Inferior parietal cortex (tissue), 1 donor: ENCODE data around the gene LILRA6.
"Not testable (repeated sequence)": the region's sequence is repeated elsewhere in the genome, so short reads cannot be mapped to it uniquely, and the experiment has no call there.

Source experiments
- DNase-seq: peaks from one replicate; pipeline ENCODE4 v3.0.0-alpha.2; 2016; ENCODE audit errors: extremely low spot score

The LILRA6 gene

DNA sequence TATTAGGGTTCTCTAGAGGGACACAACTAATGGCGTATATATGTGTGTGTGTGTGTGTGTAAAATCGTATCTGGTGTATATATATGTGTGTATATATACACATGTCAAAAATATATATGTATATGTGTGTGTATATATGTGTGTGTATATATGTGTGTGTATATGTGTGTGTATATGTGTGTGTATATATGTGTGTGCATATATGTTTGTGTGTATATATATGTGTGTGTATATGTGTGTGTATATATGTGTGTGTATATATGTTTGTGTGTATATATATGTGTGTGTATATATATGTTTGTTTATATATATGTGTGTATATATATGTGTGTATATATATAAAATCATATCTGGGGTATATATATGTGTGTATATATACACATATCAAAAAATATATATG, 19.9 kb upstream of the LILRA6 start:
- no peak for DNase-seq

DNA sequence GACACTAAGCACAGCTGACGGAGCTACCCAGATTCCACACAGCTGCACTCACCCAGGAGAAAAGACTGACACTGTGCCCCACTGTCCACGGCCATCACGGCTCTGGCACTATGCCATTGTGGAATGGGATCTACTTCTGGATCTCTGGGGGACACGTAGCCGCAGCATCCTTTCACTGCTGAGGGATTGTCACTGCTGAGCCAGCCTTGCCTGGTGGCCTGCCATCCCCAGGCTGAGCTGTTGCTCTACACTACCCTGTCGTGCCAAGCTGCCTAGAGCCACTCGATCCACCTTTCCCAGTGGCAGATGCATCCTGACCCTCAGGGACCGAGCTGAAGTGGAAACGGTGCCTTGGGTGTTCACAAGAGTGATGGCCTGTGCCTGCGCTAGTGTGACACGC, 19.5 kb upstream of the LILRA6 start:
- no peak for DNase-seq

DNA sequence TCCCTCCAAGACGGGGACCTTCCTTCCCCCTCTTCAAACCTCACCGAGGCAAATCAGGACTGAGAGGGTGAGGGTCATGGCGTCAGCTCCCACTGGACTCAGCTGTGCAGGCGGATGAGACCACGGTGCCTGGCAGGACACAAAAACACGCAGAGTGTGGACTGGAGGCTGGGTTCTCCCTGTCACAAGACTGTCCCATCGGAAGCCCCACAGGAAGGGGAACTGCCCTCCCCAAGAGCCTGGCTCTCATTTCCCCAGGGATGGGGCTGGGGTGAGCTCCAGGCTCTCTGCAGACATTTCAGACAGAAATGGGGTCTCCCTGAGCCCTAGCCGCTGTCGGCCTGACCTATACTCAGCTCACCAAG, 14.5 kb upstream of the LILRA6 start, which contains the start of gene LILRB5:
TSS of gene LILRB5 (minus strand) at position 158 of the 365 bp plus-strand sequence. CDS start at position 78, 80 bp downstream.
- no peak for DNase-seq

DNA sequence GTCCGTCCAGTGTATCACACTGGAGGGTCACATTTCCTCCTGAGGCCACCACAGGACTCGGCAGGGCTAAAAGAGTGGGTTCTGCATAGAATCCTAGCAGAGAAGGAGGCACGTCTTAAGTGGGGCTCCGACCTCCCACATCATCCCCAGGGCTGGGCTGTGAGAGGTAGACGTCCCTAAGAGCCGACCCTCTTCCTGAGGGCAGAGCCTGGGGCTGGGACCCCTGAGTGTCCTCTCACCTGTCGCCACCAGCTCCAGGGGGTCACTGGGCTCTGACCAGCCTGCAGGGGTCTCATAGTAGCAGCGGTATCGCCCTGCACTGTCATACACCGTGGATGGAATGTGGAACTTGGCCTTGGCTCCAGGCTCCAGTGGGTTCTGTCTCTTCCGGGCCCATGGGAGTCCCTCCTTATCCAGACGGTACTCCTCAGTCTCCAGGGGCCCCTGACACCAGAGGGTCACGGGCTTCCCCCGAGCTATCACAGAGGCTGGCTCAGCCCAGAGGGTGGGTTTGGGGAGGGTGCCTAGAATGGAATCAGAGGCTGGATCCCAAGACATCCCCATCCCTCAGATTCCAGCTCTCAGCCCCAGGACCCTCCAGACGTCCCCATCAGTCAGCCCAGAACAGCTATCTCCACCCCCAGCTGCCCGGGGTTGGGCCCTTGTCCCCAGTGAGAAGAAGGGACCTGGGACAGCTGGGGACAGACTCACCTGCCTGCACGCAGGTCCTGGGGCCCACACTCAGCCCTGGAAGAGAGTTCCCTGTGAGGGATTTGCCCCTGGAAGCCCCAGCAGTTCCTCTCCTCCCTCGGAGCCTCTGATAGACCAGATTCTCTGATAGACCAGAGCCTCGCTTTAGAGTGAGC, 13.9 kb upstream of the LILRA6 start:
- no peak for DNase-seq

DNA sequence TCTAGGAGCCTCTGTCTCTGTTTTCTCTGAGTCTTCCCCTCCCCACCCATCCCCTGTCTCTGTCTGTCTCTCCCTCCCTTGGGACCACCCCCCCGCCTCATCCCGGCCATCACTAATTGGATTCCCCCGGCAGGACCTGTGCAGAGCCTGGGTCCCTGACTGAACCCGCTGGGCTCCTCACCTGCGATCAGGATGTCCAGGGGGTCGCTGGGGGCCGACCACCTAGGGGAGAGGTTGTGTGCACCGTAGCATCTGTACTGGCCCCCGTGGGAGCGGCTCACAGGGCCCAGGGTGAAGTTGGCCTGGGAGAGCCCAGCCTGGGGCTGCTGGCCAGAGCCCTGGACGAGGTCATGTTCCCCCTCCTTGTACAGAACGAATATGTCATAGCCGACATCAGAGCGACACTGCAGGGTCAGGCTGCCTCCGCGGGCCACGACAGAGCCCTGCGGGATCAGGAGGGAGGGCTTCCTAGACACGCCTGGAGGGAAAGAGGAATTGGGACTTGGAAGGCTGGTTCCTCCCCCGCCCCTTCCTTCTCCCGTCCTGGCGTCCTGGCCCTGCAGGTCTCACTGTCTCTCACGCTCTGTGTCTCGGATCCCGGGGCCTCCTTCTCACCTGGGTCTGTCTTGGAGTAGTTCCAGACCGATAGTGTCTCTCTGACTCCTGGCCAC, 12.7 kb upstream of the LILRA6 start:
- no peak for DNase-seq

DNA sequence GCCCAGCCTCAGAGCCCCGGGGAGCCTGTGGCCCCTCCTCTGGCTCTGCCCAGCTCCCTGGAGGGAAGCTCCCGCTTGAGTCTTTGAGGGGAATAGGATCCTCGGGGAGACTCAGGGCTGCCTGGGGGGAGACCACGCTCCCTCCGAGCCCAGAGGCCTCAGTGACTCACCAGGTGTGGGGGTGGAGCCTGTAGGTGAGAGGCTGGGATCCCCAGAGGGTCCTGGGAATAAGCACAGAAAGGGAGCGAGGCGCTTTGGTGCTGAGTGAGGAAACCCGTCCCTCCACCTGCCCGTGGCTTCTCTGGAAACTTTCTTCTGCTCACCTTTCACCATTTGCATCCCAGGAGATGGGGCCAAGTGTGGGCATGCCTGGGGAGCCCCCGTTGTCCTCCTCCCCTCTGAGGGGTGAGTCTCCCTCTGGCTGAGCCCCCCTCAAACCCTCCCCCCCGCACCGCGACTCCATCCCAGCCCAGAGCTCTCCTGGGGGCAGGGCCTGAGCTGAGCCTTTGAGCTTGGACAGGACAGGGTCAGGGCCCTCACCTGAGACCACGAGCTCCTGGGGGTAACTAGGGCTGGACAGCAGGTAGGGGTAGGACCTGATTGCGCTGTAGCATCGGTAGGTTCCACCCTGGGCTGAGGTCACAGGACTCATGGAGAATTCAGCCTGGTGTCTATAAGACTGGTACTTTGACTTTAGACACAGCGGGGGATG, 11.8 kb upstream of the LILRA6 start:
- no peak for DNase-seq

DNA sequence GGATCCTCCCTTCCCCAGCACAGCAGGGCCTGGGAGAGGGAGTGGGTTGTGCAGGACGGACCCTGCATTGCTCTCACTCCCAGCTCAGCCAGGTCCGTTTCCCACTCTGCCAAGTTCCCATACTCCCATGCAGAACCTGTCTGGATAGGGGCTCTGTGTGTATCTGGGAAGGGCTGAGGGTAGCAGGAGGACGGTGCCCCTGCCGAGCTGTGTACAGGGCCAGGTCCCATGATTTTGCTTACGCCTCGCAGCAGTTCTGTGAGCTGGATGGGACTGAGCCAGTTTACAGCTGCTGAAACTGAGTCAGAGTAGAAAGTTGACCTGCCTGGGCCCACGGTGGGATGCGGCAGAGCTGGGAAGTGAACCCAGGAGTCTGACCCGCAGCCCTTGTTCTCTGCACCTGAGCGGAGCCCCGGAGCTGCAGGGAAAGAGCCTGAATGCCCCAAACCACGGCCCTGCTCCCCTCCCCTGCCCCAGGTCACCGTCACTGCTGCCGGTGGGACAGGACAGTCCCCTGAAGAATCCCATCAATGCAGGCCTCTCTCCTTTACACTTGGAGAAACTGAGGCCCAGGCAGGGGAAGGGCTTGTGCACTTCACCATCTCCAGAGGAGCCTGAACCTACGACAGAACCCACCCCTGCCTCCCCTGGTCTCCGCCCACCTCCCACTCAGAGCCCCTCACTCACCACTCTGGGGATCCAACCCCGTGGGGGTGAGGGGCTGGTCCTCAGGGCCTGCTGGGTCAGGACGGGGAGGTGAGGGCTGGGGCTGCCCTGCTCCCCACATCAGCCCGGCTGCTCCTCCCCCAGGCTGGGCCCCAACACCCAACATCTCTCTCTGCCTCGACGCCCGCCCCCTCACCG, 11.0 kb upstream of the LILRA6 start:
- DNase-seq: no peak

DNA sequence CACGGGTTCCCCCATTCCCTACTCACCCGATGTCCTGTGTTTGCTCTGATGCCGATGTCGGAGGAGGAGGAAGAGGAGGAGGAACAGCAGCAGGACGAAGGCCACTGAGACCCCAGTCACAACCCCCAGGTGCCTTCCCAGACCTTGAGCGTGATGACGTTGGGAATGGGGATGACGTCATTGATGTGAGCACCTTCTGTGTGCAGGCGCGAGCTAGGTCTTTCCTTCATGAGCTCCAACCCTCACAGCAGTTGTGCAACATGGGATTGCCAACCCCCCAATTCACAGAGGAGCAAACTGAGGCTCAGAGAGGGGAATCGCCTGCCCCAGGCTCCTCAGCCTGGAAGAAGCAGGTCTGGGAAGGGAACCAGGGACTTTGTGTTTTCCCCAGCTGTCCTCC, 10.3 kb upstream of the LILRA6 start:
- DNase-seq: no peak

DNA sequence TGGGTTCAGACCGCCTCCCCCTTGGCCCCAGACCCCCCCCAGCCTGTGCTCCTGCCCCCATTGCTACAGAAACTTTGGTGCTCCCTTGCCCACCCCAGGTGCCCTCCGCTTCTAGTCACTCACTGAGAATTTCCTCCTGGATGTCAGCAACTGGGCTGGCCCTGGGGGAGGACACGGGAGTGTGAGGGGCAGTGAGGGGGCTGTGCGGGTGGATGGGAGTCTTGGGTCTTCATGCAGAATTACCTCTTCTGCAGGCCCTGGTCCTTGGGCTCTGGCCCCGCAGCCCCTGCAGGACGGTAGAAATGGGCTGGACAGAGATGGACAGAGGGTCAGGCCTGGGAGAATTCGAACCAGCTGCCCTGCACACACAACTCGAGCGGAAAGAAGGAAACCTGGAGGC, 9.7 kb upstream of the LILRA6 start:
- DNase-seq: no peak

DNA sequence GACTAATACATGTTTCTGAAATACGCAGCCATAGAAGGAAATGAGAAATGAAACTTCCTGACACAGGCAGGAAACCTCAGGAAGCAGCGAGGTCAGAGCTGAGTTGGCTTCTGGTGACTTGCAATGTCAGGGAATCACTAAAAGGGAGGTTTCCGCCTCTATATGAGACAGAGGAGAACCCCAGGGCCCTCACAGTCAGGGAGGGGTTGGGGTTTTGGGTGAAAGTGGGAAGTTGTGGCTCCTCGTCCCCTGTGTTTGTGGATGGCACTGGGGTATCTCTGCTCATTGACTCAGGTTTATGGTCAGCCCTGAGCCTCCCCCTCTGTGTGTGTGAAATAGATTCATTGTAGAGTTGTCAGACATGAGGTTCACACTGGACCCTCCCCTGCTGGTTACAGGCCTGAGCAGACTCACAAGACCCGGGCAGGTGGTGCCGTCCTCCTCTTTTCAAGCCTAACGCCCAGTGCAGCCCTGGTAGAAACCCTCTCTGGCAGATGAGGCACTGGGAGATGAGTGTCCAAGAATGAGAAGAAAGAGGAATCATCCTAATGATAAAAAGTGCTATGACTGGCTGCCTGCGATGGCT, 5.5 kb upstream of the LILRA6 start:
- DNase-seq: peak; percentile 5

DNA sequence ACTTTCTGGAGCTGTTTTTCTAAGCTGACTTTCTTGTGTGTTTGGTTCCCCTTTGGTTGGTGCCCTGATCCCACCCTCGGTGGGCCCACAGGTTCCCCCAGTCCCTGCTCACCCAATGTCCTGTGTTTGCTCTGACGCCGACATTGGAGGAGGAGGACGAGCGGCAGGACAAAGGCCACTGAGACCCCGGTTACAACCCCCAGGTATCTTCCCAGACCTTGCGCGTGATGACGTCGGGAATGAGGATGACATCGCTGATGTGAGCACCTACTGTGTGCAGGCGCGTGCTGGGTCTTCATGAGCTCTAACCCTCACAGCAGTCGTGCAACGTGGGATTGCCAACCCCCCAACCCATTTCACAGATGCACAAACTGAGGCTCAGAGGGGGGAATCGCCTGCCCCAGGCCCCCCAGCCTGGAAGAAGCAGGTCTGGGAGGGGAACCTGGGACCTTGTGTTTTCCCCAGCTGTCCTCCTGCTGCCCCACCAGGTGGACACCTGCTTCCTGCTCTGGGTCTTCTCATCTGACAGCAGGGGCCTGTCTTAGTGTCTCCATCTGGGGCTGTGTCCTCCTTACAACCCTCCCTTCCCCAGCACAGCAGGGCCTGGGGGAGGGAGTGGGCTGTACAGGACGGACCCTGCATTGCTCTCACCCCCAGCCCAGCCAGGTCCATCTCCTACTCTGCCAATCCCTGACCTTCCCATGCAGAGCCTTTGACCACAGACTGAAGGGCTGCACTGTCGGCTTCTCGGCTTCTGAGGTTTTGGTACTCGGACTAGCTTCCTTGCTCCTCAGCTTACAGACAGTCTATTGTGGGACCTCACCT, 4.7 kb upstream of the LILRA6 start:
- DNase-seq: no peak

DNA sequence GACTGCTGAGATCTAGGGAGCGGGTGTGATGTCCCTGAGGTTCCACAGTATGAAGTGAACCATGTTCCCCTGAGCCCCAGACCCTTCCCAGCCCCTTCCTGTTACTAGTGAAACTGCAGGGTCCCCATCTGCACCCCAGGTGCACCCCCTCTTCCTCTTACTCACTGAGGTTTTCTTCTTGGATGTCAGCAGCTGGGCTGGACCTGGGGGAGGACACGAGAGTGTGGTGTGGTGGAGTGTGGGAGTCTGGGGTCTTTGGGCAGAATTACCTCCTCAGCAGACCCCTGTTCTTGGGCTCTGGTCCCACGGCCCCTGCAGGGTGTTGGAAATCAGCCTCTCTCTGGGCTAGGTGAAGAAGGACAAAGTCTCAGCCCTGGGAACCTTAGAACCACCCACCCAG, 3.3 kb upstream of the LILRA6 start:
- no peak for DNase-seq

DNA sequence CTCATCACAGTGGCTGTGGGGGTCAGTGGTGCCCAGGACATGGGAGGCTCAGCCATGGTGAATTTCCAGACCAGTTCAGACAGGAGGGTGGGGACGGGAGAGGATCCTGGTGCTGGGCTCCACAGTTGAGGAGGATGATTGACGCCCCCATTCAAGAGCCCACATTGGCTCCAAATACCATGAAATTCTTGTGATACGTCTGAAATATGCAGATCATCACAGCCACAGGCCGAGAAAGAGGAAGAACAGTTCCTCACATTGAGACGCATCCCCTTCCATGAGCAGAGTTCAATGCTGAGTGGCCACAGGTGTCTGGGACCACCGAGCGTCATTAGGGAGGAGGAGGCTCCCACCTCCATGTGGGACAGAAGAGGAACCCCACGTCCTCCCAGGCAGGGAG, 1.2 kb upstream of the LILRA6 start:
- not testable (repeated sequence) for DNase-seq

DNA sequence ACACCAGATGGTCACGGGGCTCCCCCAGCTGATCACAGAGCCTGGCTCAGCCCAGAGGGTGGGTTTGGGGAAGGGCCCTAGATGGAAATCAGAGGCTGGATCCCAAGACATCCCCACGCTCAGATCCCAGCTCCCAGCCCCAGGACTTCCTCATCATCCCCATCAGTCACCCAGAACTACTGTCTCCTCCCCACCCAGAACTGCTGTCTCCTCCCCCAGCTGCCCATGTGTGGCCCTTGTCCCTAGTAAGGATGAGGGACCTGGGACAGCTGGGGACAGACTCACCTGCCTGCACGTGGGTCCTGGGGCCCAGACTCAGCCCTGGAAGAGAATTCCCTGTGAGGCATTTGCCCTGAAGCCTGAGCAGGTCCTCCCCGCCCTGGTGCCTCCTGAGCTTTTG, 356 bp downstream of the LILRA6 start:
- not testable (repeated sequence) for DNase-seq

DNA sequence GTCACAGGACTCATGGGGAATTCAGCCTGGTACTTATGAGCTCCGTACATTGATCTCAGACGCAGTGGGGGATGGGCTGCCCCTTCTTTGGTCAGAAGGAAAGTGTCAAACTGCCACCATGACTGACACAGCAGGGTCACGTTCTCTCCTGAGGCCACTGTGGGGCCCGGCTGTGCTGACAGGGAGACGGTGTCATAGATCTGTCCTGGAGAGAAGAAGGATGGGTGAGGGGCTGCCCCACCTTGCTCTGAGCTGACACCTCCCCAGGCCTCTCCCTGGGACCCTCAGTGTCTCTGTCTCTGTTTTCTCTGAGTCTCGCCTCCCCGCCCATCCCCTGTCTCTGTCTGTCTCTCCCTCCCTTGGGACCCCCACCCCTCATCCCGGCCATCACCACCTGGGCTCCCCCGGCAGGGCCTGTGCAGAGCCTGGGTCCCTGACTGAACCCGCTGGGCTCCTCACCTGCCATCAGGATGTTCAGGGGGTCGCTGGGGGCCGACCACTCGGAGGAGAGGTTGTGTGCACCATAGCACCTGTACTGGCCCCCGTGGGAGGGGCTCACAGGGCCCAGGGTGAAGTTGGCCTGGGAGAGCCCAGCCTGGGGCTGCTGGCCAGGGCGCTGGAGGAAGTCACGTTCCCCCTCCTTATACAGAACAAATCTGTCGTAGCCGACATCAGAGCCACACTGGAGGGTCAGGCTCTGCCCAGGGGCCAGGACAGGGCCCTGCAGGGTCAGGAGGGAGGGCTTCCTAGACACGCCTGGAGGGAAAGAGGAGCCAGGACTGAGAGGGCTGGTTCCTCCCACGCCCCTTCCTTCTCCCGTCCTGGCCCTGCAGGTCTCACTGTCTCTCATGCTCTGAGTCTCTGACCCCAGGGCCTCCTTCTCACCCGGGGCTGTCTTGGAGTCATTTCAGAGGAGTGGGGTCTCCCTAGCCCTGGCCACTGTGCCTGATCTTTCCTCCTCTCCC, 1.9 kb downstream of the LILRA6 start:
- not testable (repeated sequence) for DNase-seq

DNA sequence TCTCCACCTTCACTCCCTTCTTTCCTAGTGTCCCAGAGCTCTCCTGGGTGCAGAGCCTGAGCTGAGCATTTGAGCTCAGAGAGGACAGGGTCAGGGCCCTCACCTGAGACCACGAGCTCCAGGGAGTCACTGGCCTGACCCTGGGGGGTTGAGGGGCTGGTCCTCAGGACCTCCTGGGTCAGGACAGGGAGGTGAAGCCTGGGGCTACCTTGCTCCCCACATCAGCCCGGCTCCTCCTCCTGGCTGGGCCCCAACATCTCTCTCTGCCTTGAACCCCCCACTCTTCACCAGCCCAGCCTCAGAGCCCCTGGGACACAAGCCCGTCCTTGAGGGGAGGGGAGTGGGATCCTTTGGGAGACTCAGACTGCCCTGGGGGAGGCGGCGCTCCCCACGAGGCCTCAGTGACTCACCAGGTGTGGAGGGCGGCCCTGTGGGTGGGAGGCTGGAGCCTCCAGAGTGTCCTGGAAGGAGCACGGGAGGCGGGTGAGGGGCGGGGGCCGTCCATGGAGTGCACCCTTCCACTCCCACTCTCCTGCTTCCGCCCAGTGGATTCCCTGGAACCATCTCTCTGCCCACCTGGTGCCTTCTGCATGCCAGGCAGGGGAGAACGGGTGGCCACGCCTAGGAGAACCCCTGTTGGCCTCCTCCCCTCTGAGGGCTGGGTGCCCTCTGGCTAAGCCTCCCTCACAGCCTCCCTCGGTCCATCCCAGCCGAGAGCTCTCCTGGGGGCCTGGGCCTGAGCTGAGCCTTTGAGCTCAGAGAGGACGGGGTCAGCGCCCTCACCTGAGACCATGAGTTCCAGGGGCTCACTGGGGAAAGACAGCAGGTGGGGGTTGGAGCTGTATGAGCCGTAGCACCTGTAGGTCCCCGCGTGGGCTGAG, 2.9 kb downstream of the LILRA6 start:
- not testable (repeated sequence) for DNase-seq

DNA sequence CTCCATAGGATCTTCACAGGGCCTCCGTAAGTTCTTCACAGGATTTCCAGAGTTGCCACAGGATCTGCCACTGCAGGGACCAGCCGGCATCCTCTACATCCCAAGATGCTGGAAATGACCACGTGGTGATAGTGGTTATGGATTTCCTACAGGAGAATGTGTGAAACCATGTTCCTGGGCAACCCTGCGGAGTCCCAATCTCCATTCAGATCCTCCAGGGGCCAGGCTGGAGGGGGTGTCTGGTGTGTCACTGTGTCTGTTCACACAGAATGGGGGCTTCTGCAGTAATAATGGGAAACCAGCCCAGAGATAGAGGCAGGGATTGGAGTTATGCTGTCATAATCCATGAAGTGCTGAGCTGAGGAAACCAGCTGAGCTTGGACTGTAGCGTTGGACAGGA, 8.6 kb downstream of the LILRA6 start:
- DNase-seq: no peak
